Upper lobe of right lung (tissue), 1 donor: Measurements from ENCODE around the gene SIAH2. TPM values are rescaled to one million over a fixed set of nuclear protein-coding genes. Genes with fewer than 3 reads are reported as not detected.
A peak's percentile ranks its signal among the peaks of the same experiment; 100 is the strongest.

Source experiments
- ATAC-seq: fragments of 200-7000 bp; cut with Tn5 transposase; one replicate; pipeline ENCODE4 v1.9.1; 2020; ENCODE audit warnings: mild to moderate bottlenecking, moderate library complexity
- DNase-seq: peaks from one replicate; pipeline ENCODE4 v3.0.0-alpha.2; 2020
- H3K27ac ChIP-seq: fragments of 200-600 bp; one replicate; pipeline ENCODE4 v1.8.0; 2022
- H3K27me3 ChIP-seq: fragments of 200-600 bp; one replicate; pipeline ENCODE4 v1.8.0; 2022; ENCODE audit warnings: mild to moderate bottlenecking
- H3K36me3 ChIP-seq: fragments of 200-600 bp; one replicate; pipeline ENCODE4 v1.8.0; 2022
- H3K4me1 ChIP-seq: fragments of 200-600 bp; one replicate; pipeline ENCODE4 v1.8.0; 2022
- H3K4me3 ChIP-seq: fragments of 200-600 bp; one replicate; pipeline ENCODE4 v1.8.0; 2022; ENCODE audit warnings: mild to moderate bottlenecking
- H3K9me3 ChIP-seq: fragments of 200-600 bp; one replicate; pipeline ENCODE4 v1.8.0; 2022
- intact Hi-C: fragments of 100-400 bp; cut with DNase I; formaldehyde crosslinking; loops from one replicate; pipeline ENCODE4 v1.11.0; 2022
- total RNA-seq: library from RNA; stranded (reverse); fragmentation: NEBNext Ultra II Directional; extraction: Animal tissue kit (Norgen Biotek cat#: 25700); gene quantifications from one replicate; pipeline ENCODE4 v1.2.1, GENCODE V29; 2021
- TF ChIP-seq, protein P1 (sequence below): fragments of 200-600 bp; IDR thresholded peaks from one replicate; pipeline ENCODE4 v1.8.0; 2022; ENCODE audit warnings: antibody characterized with exemption
- donor health status: DM: no; HTN: yes; CAD: no; lungs with severe emphysema.

Gene SIAH2
- total RNA-seq, 1 donor from 2014 or later: 16.9 TPM

GRCh38 chr3:150739877-150740645, 22.9 kb downstream of the SIAH2 start:
- H3K9me3 ChIP-seq: no peaks in the 10 kb centered on the region
- intact Hi-C loops: no loop called here
- peaks cover 10% of the 10 kb centered on the region for H3K36me3 ChIP-seq
- TF ChIP-seq, protein P1, sequence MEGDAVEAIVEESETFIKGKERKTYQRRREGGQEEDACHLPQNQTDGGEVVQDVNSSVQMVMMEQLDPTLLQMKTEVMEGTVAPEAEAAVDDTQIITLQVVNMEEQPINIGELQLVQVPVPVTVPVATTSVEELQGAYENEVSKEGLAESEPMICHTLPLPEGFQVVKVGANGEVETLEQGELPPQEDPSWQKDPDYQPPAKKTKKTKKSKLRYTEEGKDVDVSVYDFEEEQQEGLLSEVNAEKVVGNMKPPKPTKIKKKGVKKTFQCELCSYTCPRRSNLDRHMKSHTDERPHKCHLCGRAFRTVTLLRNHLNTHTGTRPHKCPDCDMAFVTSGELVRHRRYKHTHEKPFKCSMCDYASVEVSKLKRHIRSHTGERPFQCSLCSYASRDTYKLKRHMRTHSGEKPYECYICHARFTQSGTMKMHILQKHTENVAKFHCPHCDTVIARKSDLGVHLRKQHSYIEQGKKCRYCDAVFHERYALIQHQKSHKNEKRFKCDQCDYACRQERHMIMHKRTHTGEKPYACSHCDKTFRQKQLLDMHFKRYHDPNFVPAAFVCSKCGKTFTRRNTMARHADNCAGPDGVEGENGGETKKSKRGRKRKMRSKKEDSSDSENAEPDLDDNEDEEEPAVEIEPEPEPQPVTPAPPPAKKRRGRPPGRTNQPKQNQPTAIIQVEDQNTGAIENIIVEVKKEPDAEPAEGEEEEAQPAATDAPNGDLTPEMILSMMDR: no peak
- H3K27me3 ChIP-seq: no peaks in the 10 kb centered on the region
- H3K4me3 ChIP-seq: no peak overlapping the region
- DNase-seq (no peak), ATAC-seq (no peak)
- H3K27ac ChIP-seq: no peak overlapping the region
- peaks cover 3% of the 10 kb centered on the region for H3K4me1 ChIP-seq

DNA sequence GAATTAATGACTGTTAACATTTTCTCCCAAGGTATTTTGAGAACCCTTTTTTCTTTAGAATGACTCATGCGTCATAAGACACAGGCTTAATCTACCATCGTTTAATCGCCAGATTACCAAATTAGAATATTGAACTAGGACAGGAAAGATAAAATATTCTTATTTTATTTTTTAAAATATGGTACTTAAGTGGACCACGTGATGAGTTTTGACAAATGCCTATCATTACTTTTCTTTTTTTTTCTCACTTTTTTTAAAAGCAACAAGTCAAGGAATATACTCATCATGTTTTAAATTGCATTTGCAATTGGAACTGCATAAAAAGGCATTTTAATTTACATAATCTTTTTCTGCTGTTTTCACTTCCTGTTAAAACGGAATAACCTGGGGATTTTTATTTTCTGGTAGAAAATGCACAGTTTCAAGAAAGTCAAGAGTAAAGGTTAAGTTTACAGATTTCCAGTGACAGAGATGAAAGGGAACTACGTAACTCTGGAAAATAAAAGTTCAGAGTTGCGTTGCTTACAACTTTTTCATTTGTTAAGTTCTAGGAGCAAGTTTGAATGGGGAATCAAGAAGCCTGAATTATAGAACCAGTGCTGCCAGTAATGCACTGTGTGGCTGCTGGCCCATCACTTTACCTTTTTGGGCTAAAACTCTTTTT, 23.6 kb downstream of the SIAH2 start:
- H3K27me3 ChIP-seq: no peaks in the 10 kb centered on the region
- intact Hi-C loops: no loop called here
- H3K4me1 ChIP-seq: no peaks in the 10 kb centered on the region
- H3K4me3 ChIP-seq: no peak overlapping the region
- no peaks in the 10 kb centered on the region for H3K9me3 ChIP-seq
- ATAC-seq: no peak
- H3K27ac ChIP-seq: no peak overlapping the region
- H3K36me3 ChIP-seq: peaks cover 10% of the 10 kb centered on the region
- TF ChIP-seq, protein P1: no peak
- DNase-seq: no peak

DNA sequence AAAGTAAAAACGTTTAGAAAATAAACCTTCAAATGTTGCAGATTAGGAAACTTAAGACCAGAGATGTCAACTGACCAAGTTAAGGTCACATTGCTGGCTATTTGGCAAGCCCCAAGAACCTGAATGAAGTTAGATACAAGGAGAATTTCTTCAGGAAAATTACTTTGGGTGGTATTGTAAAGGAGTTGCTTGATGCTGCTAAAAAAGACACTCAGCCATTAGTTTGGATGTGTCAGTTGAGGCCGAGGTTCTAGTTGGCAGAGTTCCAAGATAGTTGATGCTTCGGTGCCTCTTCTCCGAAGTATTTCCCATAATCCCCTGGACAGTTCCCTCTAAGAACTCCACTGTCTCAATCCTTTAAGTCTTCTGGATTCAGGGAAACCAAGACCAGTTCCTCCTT, 24.3 kb downstream of the SIAH2 start:
- intact Hi-C loops: no loop called here
- no peaks in the 10 kb centered on the region for H3K4me1 ChIP-seq
- H3K4me3 ChIP-seq: no peak overlapping the region
- H3K36me3 ChIP-seq: peaks cover 10% of the 10 kb centered on the region
- ATAC-seq: no peak
- TF ChIP-seq, protein P1: no peak
- no peaks in the 10 kb centered on the region for H3K27me3 ChIP-seq
- no peaks in the 10 kb centered on the region for H3K9me3 ChIP-seq
- H3K27ac ChIP-seq: no peak overlapping the region
- DNase-seq: no peak

- intact Hi-C loops: no loop called here
- Histone ChIP-seq H3K9me3 (no peaks in the 10 kb centered on the region), H3K4me1 (no peaks in the 10 kb centered on the region), H3K4me3 (no peak overlapping the region), H3K27ac (no peak overlapping the region), H3K36me3 (peaks cover 10% of the 10 kb centered on the region), H3K27me3 (no peaks in the 10 kb centered on the region)
- no peak for DNase-seq
- TF ChIP-seq, protein P1: no peak
- ATAC-seq: peak; percentile 34
These were observed 24.9 kb downstream of the SIAH2 start for GRCh38 chr3:150737874-150738679.

GRCh38 chr3:150736903-150737832, 25.8 kb downstream of the SIAH2 start:
- no peak for DNase-seq
- Histone ChIP-seq H3K27ac (no peak overlapping the region), H3K36me3 (peaks cover 10% of the 10 kb centered on the region), H3K4me1 (no peaks in the 10 kb centered on the region), H3K9me3 (no peaks in the 10 kb centered on the region), H3K4me3 (no peak overlapping the region), H3K27me3 (no peaks in the 10 kb centered on the region)
- no peak for ATAC-seq
- intact Hi-C loops: no loop called here
- TF ChIP-seq, protein P1: no peak
